Iris pigment epithelial cell (primary cell): ENCODE results near the gene TMCC1.

Experiments
- DNase-seq: peaks from one replicate; pipeline ENCODE4 v3.0.0-alpha.2; 2011; ENCODE audit warnings: low read depth

TMCC1 gene

DNA sequence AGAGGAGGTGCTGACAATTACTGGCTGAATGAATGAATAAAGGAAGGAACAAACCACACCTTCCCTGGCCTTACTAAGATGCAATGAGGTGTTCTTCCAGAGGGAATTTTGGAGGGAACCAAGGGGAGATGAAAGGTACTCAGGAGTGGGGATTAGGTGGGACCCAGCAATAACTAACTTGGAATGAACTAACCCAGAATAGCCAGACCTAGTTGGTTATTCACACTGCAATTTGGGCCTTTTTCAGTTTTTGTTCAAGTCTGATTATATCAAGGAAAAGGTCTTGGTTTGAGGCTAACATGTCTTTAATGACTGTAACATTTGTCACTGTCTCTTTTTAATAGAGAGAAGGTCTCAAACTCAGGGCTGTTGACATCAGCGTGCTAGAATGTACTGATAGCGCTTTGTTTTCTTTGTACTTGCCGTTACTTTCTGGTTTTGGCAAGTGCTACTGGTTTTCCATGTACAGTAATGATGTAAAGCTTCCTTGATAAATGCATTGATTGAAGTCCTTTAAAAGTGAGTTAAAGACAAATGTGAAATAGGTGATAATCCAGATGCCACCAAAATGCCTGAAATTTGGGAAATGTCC lies 283.8 kb downstream of the TMCC1 start:
- DNase-seq = peak; percentile 75

GRCh38 chr3:129608936-129609590 lies 284.4 kb downstream of the TMCC1 start:
- DNase-seq = no peak

DNA sequence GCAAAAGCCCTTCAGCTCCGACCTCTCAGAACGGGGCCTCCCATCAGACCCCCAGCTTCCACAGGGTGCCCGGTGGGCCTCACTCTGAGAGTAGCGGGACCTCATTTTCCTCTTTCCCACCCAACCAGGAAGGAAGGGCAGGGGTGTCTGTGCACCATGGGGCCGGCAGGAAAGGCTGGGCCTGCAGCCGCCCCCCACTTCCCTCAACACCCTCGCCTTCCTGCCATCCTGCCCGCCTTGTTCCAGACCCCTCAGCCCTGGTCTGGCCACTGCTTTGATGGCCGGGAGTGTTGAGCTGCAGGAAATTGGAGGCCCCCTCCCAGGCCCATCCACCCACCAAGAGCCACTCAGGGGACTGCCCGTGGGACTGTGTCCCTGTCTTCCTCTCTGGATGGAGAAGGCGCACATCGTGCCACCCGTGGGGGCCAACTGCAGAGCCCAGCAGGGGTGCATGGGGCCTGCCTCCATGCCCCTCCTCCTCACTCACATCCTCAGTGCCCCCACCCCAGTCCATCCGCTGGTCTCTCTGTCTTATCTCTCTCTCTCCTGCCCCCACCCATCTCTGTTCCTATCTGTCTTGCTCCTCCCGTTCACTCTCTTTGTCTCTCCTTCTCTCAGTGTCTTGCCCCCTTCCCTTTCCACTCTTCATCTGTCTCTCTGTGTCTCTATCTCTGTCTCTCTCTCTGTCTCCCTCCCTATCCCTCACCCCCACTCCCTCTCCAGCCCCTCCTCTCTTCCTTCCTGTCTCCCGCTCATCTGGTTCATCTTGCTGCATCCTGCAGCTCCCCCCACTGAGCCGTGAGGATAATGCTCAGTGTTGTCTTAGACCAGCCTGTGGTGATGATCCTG lies 285.2 kb downstream of the TMCC1 start:
- peak; percentile 59 for DNase-seq

DNA sequence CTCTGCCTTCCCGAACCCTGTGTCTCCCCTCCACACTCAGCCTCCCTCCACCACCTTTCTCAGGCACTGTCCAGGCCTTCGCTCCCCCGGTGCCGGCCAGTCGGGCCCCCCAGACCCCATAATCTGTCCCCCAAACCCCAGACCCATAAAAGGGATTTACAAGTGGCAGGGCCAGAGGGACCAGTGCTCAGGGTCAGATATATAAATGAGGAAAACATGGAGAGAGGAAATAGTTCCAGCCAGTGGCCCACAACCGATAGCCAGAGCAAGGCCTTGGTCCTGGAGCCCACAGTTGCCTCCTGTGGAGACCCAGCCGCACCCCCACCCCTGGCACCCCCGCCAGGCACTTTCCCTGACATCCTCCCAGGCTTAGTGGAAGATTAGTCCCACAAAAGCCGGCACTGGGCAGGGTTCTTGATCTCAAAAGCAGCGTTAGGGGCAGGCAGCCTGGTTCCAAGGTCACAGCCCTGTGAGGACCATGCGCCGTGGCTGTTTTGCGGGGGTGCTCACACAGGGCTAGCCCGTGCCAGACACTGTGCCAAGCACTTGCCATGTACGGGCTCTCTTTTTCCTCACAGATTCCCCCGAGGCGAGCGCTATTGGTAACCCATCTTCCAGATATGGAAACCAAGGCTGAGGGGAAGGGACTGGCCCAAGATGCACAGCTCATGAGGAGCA lies 286.0 kb downstream of the TMCC1 start:
- no peak for DNase-seq

DNA sequence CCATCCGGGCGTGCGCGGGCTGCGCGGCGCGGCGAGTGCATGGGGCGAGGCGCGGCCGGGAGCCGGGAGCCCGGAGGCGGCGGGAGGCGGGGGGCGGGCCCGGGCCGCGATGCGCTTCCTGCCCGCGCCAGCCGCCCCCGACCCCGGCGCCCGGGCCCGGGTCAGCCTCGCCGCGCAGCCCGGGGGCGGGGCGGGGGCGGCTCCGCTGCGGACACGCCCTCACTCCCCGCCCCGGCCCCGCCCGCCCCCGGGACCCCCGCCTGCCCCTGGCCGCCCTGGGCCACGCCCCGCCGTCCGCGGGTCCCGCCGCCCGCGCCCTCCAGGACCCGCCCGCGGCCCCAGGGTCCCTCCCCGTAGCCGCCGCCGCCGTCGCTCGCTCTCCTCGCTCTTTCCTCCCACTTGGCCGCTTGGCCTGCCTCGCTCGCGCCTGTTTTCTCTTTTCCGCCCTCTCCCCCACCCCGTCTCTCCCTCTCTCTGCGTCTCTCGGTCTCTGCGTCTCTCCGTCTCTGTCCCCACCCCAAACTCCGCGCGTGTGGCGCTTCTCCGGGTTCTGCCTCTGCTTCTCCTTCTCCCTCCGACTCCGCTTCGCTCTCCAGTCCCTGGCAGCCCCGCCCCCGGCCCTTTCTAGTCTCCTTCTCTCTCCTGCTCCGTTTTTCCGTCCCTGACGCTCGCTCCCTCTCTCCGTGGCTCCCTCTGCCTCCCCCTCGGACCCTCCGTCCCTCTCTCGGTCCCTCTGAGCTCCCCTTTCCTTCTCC lies 286.7 kb downstream of the TMCC1 start, which contains the start of gene PLXND1:
TSS of gene PLXND1 (minus strand) at position 41 of the 755 bp plus-strand sequence. CDS start at position 4, 37 bp downstream.
- DNase-seq = peak; percentile 71

DNA sequence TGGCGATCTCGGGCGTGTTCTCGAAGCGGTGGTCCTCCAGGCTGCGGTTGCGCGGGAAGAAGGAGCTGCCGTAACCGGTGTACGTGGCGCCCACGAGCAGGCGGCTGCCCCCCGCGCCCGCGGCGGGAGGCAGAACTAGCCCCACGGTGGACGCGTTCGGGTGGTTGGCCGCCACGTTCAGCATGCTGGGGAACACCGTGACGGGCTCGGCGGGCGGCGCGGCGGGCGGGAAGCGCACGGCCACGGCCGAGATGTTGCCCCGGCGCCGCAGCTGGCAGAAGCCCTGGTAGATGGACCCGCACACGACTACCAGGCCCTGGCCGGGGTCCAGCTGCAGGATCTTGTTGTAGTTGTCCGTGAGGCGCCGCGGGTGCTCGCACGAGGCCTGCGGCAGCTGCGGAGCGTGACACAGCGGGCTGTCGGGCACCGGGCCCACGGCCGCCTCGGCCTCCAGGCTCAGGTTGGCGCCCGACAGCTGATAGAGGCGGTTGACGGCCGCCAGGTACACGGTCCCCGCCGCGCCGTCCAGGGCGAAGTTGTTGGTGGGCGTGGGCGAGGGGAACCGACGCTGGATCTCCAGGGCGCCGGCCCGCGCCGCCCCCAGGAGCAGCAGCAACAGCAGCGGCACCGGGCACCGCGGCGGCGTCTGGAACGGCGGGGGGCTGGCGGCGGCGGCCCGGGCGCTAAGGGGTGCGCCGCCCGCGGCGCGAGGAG lies 287.4 kb downstream of the TMCC1 start:
- peak; percentile 39 for DNase-seq

DNA sequence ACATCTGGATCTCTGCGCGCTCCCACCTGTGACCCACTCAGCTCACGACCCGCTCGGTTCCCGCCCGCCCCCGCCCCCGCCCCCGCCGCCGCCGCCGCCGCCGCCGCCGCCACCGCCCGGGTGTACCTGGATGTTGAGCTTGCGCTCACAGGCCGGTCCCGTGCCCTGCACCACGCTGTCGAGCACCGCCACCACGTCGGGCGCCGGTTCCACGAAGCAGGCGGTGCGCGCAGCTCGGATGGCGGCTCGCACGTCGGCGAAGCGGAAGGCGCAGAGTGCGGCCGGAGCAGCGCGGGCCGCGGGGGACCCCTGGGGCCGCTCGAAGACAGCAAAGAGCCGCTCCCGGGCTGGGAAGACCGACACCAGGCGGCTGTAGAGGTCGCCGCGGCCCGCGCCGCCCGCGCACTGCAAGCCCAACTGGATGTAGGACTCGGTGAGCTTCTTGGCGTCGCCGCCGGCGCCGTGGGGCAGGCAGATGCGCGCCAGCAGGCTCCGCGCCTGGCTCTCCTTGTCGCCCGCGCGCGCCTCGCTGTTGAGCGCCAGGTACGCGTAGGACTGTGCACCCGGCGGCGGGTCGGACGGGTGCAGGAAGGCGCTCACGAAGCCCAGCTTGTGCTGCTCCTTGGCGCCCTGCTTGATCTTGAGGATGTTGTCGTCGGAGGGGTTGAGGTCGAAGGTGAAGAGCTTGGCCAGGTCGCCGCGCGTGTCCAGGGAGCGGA lies 288.1 kb downstream of the TMCC1 start:
- DNase-seq = peak; percentile 70

DNA sequence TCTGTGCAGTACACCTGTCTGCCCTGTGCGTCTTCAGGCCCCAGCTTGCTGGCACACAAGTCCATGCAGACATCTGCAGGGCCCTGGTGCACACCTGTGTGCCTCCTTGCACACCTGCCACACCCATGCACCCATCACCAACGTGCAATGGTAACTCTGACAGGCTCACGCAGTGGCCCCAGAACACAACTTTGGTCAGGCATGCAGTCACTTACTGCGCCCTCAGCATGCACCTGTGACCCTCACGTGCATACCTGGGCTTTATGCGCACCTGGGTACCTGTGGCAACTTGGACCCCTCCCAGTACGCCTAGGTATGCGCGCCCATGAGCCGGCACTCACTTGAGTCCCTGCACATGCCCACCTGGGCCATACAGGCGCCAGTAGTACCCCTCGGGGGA lies 288.7 kb downstream of the TMCC1 start:
- no peak for DNase-seq

DNA sequence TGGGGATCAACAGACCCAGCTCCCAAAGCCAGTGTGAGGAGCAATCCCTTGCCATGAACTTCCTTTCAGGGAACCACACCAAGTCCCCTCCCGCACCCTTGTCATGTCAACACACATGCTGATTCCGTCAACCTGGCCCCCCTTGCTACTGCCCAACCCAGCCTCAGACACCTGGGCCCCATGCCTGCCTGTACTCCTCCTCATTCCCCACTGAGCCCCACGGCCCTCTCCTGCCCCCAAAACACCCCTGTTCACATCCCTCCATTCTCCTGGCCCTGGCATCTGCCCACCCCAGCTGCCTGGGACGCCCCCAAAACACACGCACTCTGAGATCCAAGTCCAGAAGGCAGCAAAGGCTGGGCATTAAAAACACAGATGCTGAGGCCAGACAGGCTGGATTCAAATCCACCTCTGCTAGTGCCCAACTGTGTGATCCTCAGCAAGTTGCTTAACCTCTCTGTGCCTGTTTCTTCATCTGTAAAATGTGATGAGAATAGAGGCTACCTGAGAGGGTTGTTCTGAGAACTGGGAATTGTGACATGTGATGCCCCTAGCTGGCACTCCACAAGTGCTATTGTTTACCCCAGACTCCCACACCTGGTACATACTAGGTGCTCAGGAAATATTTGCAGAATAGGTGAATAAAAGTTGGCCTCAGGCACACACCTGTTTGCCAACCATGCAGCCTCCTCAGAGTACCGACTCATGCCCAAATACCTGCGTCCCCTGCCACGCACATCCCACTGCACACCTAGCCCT lies 289.3 kb downstream of the TMCC1 start:
- no peak for DNase-seq

DNA sequence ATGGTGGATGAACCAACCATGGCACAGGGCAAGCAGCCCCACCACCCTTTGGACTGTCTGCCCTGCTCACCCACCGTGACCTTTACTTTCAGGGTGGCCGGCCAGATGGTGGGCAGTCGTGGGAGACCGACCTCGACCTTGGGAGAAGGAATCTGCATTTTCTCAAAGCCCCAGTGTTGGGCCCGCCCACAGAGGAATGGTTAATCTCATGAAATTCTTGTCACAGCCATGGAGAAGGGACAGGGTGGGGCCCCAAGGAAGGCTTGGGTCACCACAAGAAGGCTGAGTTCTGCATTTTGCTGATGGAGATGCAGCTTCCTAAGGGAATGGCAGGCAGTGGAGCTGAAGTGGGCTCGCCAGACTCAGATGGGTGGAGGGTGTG lies 290.0 kb downstream of the TMCC1 start:
- DNase-seq = no peak

GRCh38 chr3:129602730-129603560 lies 290.6 kb downstream of the TMCC1 start:
- peak; percentile 98 for DNase-seq

GRCh38 chr3:129602309-129602708 lies 291.2 kb downstream of the TMCC1 start:
- no peak for DNase-seq

DNA sequence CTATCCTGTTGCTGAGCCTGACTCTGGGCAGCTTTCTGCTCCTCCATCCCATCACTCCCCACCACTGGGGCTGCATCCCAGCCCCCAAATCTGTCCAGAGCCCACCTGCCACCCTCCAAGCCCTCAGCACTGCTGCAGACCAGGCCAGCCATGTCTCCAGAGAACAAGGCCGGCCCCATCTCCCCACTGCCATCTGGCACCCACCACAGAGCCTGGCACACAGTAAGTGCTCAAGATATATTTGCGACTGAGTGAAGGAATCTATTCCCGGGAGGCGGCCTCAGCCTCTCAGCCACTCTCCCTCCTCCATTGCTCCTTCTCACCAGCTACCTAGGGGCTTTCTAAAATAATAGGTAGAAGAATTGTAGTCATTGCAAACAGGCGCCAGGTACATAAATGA lies 291.8 kb downstream of the TMCC1 start:
- DNase-seq = no peak

GRCh38 chr3:129600348-129600747 lies 293.2 kb downstream of the TMCC1 start:
- no peak for DNase-seq

- peak; percentile 82 for DNase-seq
These were observed 293.9 kb downstream of the TMCC1 start for GRCh38 chr3:129599607-129600006.

GRCh38 chr3:129599073-129599472 lies 294.4 kb downstream of the TMCC1 start:
- no peak for DNase-seq

DNA sequence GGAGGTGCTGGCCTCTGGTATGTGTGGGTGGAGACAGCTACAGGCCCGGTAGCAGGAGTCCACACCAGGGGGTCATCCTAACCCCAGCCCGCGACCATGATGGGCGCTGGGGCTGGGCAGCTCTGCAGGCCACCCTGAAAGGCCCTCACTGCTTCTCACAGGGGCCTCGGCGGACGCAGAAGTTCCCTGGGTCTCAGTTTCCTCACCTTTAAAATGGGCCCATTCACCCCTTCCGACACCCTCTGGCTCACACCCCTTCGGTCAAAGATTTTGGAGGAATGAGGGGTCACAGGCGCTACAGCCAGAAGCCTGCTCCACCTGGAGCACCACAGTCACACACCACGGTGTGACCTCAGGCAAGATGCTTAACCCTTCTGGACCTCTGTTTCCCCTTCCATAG lies 295.0 kb downstream of the TMCC1 start:
- DNase-seq = no peak

GRCh38 chr3:129598000-129598381 lies 295.5 kb downstream of the TMCC1 start:
- peak; percentile 37 for DNase-seq
